ENCODE measurements around the gene RBM45.

GRCh38 chr2:178110681-178111080, 1.6 kb upstream of the RBM45 start:
- TF ChIP-seq POLR2A (IDR thresholded peaks at IDR 0.05) (no peak), CTCF (IDR thresholded peaks at IDR 0.05) (no peak)

Measured in thyroid gland (tissue), 4 donors.